HCT116 (cell line): ENCODE data around the gene PHOSPHO2. TPM values are rescaled to one million over a fixed set of nuclear protein-coding genes. Genes with fewer than 3 reads are reported as not detected.

Source experiments
- ATAC-seq: fragments of 200-7000 bp; cut with Tn5 transposase; 2 replicates; pipeline ENCODE4 v1.9.1; 2020; ENCODE audit warnings: mild to moderate bottlenecking, moderate library complexity
- BruUV-seq: library from RNA; stranded (reverse); fragments of 400-500 nt; replicated peaks from 2 replicates; lab custom pipeline; 2021; lab: Mats Ljungman, UMichigan
- CTCF ChIA-PET: fragments of 300-600 bp; sonication (Branson Sonifier 250); formaldehyde crosslinking; loops from one replicate; lab custom pipeline; 2021; ENCODE audit warnings: antibody characterized with exemption; lab: Charles Lee
- POLR2A ChIA-PET: fragments of 300-600, 350-600 bp; sonication (Branson Sonifier 250); formaldehyde crosslinking; loops from one replicate; lab custom pipeline; 2021; ENCODE audit warnings: antibody characterized with exemption; lab: Charles Lee
- RAD21 ChIA-PET, 2 experiments: fragments of 300-600 bp; sonication (Branson Sonifier 250); formaldehyde crosslinking; loops; one replicate each; lab custom pipeline; 2023; ENCODE audit warnings: low total read pairs in 2 of 2; ENCODE audit not compliant: uncharacterized antibody in 2 of 2, unreplicated experiment in 2 of 2, low non-redundant PET in 1 of 2; lab: Charles Lee
- DNase-seq: peaks from one replicate; pipeline ENCODE4 v3.0.0-alpha.2; 2010; ENCODE audit warnings: low read depth, low spot score
- H2AFZ ChIP-seq: fragments of 200-600 bp; shearing (Covaris generic), sonication (generic); 2 replicates; pipeline ENCODE4 v1.6.1; 2017; ENCODE audit warnings: low read depth, mixed run types, mixed read lengths, antibody characterized with exemption, low read length; ENCODE audit not compliant: poor library complexity, severe bottlenecking
- H3K27ac ChIP-seq: 2 replicates; pipeline ENCODE4 v1.5.1; 2012; ENCODE audit warnings: low read depth, low read length
- H3K27me3 ChIP-seq: fragments of 200-600 bp; sonication (generic); 2 replicates; pipeline ENCODE4 v1.6.1; 2016; ENCODE audit warnings: mixed run types, low read length, mixed read lengths; ENCODE audit not compliant: insufficient read depth
- H3K36me3 ChIP-seq, 2 experiments: fragments of 200-500 bp in 1 of 2; fragments of 200-600 bp in 1 of 2; sonication (Bioruptor generic) in 1 of 2; sonication (generic) in 1 of 2; 2 replicates each; pipeline versions ENCODE4 v1.5.1 to v1.6.1; 2014 to 2016; ENCODE audit warnings: low read length in 2 of 2, inconsistent platforms in 1 of 2, mixed read lengths in 1 of 2, mixed run types in 1 of 2; ENCODE audit not compliant: insufficient read depth in 2 of 2, control insufficient read depth in 1 of 2
- H3K4me1 ChIP-seq, 2 experiments: fragments of 200-600 bp in 1 of 2; sonication (generic) in 1 of 2; 2 replicates each; pipeline versions ENCODE4 v1.5.1 to v1.6.1; 2012 to 2017; ENCODE audit warnings: low read length in 2 of 2, inconsistent platforms in 1 of 2, mild to moderate bottlenecking in 1 of 2, mixed read lengths in 1 of 2, mixed run types in 1 of 2, moderate library complexity in 1 of 2; ENCODE audit not compliant: insufficient read depth in 2 of 2, control insufficient read depth in 1 of 2
- H3K4me2 ChIP-seq: fragments of 200-600 bp; sonication (generic); 2 replicates; pipeline ENCODE4 v1.6.1; 2017; ENCODE audit warnings: mixed run types, low read length, mixed read lengths
- H3K4me3 ChIP-seq, 2 experiments: fragments of 200-600 bp in 1 of 2; sonication (generic) in 1 of 2; replicated peaks in 1 of 2; 2 replicates each; pipeline ENCODE4 v1.5.1; 2011 to 2016; ENCODE audit warnings: low read length in 2 of 2, control low read depth in 1 of 2, low read depth in 1 of 2, mild to moderate bottlenecking in 1 of 2, mixed read lengths in 1 of 2, mixed run types in 1 of 2
- H3K79me2 ChIP-seq: fragments of 200-600 bp; sonication (generic); 2 replicates; pipeline ENCODE4 v1.6.1; 2017; ENCODE audit warnings: mild to moderate bottlenecking, mixed run types, low read length, moderate library complexity, mixed read lengths; ENCODE audit not compliant: insufficient read depth
- H3K9ac ChIP-seq: fragments of 200-600 bp; sonication (generic); 2 replicates; pipeline ENCODE4 v1.6.1; 2016; ENCODE audit warnings: low read length, mixed read lengths
- H3K9me2 ChIP-seq: fragments of 200-600 bp; sonication (generic), shearing (Covaris generic); 2 replicates; pipeline ENCODE4 v1.6.1; 2017; ENCODE audit warnings: mixed run types, mild to moderate bottlenecking, moderate library complexity; ENCODE audit not compliant: insufficient read depth
- H3K9me3 ChIP-seq, 2 experiments: fragments of 200-500 bp in 1 of 2; fragments of 200-600 bp in 1 of 2; sonication (Bioruptor generic) in 1 of 2; sonication (generic) in 1 of 2; 2 replicates each; pipeline ENCODE4 v1.6.1; 2014 to 2017; ENCODE audit warnings: low read length in 2 of 2, mixed read lengths in 2 of 2, inconsistent platforms in 1 of 2, low read depth in 1 of 2, mild to moderate bottlenecking in 1 of 2, mixed run types in 1 of 2, moderate library complexity in 1 of 2; ENCODE audit not compliant: control insufficient read depth in 1 of 2, insufficient read depth in 1 of 2
- H4K20me1 ChIP-seq: fragments of 200-600 bp; sonication (generic), shearing (Covaris generic); 2 replicates; pipeline ENCODE4 v1.6.1; 2017; ENCODE audit warnings: mixed run types, mild to moderate bottlenecking, moderate library complexity; ENCODE audit not compliant: insufficient read depth
- CBX3 ChIP-seq: IDR thresholded peaks from 2 replicates; pipeline ENCODE4 v1.6.1; 2012; ENCODE audit warnings: low read depth
- CEBPB ChIP-seq: IDR thresholded peaks from 2 replicates; pipeline ENCODE4 v1.6.1; 2012; ENCODE audit warnings: low read depth
- EGR1 ChIP-seq: IDR thresholded peaks from 2 replicates; pipeline ENCODE4 v1.6.1; 2012; ENCODE audit warnings: low read depth
- ELF1 ChIP-seq: IDR thresholded peaks from 2 replicates; pipeline ENCODE4 v1.6.1; 2012; ENCODE audit warnings: low read depth, borderline replicate concordance
- EZH2 ChIP-seq: fragments of 200-600 bp; sonication (generic); IDR thresholded peaks from 2 replicates; pipeline ENCODE4 v1.6.1; 2017; ENCODE audit warnings: antibody characterized with exemption, mixed run types
- EZH2phosphoT487 ChIP-seq: fragments of 200-600 bp; IDR thresholded peaks from 2 replicates; pipeline ENCODE4 v1.6.1; 2018; ENCODE audit warnings: antibody characterized with exemption, borderline replicate concordance
- FOSL1 ChIP-seq: IDR thresholded peaks from 2 replicates; pipeline ENCODE4 v1.6.1; 2012; ENCODE audit warnings: low read depth
- JUND ChIP-seq: IDR thresholded peaks from 2 replicates; pipeline ENCODE4 v1.6.1; 2012
- POLR2A ChIP-seq: IDR thresholded peaks from 2 replicates; pipeline ENCODE4 v1.7.0; 2011; ENCODE audit warnings: borderline replicate concordance; ENCODE audit not compliant: insufficient read depth, insufficient read length; ENCODE audit errors: extremely low read depth
- RAD21 ChIP-seq: IDR thresholded peaks from 2 replicates; pipeline ENCODE4 v1.6.1; 2012; ENCODE audit warnings: low read depth, mild to moderate bottlenecking
- SIN3A ChIP-seq: IDR thresholded peaks from 2 replicates; pipeline ENCODE4 v1.6.1; 2012; ENCODE audit warnings: low read depth
- SP1 ChIP-seq: IDR thresholded peaks from 2 replicates; pipeline ENCODE4 v1.6.1; 2012; ENCODE audit warnings: low read depth
- SRF ChIP-seq: IDR thresholded peaks from 2 replicates; pipeline ENCODE4 v1.6.1; 2012; ENCODE audit warnings: low read depth
- TCF7L2 ChIP-seq: IDR thresholded peaks from 2 replicates; pipeline ENCODE4 v1.7.0; 2011; ENCODE audit warnings: borderline replicate concordance, inconsistent platforms; ENCODE audit not compliant: insufficient read depth, insufficient read length; ENCODE audit errors: extremely low read depth
- YY1 ChIP-seq: IDR thresholded peaks from 2 replicates; pipeline ENCODE4 v1.6.1; 2011; ENCODE audit warnings: low read length, low read depth, moderate library complexity, mild to moderate bottlenecking; ENCODE audit not compliant: insufficient replicate concordance; ENCODE audit errors: extremely low read depth
- ZFX ChIP-seq: fragments of 450-650 bp; IDR thresholded peaks from 2 replicates; pipeline ENCODE4 v1.6.1; 2017
- ZNF274 ChIP-seq: fragments of 200-500 bp; sonication (Bioruptor generic); IDR thresholded peaks from 2 replicates; pipeline ENCODE4 v1.6.1; 2014; ENCODE audit warnings: mild to moderate bottlenecking, low read depth, low read length, inconsistent platforms
- intact Hi-C: fragments of 100-400 bp; cut with micrococcal nuclease; formaldehyde crosslinking; loops from 2 replicates; pipeline ENCODE4 v1.10.0; 2022
- total RNA-seq: library from RNA; stranded (reverse); gene quantifications from one replicate; pipeline ENCODE4 v1.2.1, GENCODE V29; 2021; ENCODE audit not compliant: unreplicated experiment
- TF ChIP-seq, protein P1 (sequence below): IDR thresholded peaks from 2 replicates; pipeline ENCODE4 v1.6.1; 2012

The PHOSPHO2 gene
- total RNA-seq, 1 experiment from 2014 or later, result 2.8 TPM

DNA sequence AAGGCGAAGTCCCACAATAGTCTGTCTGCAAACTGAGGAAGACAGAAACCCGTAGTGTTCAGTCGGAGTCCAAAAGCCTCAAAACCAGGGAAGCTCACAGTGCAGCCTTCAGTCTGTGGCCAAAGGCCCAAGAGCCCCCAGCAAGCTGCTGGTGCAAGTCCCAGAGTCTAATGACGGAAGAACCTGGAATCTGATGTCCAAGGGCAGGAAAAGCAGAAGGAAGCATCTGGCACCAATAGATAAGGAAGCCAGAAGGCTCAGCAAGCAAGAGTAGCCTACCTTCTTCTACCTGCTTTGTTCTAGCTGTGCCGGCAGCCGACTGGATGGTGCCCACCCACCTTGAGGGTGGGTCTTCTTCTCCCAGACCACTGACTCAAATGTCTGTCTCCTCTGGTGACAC is 21.9 kb upstream of the PHOSPHO2 start:
- no peak overlapping the region for H2AFZ ChIP-seq
- intact Hi-C loops, result no loop called here
- H3K4me2 ChIP-seq, result no peak overlapping the region
- BruUV-seq, result no TSS peak
- no peaks in the 10 kb centered on the region for H3K79me2 ChIP-seq
- ATAC-seq (no peak), DNase-seq (no peak)
- no peak overlapping the region for H3K4me3 ChIP-seq
- no peaks in the 10 kb centered on the region for H3K9me2 ChIP-seq
- H3K4me1 ChIP-seq, result no peaks in the 10 kb centered on the region
- POLR2A ChIA-PET, result no interaction called here
- no peaks in the 10 kb centered on the region for H4K20me1 ChIP-seq
- no peaks in the 10 kb centered on the region for H3K27me3 ChIP-seq
- H3K9me3 ChIP-seq, result no peaks in the 10 kb centered on the region
- H3K9ac ChIP-seq, result no peak overlapping the region
- TF ChIP-seq CEBPB (no peak), ZFX (no peak), EZH2 (no peak), JUND (no peak), EGR1 (no peak), TCF7L2 (no peak), POLR2A (no peak), SRF (no peak), CBX3 (no peak), ZNF274 (no peak), EZH2phosphoT487 (no peak), SP1 (no peak), YY1 (no peak), RAD21 (no peak), SIN3A (no peak), FOSL1 (no peak), ELF1 (no peak)
- TF ChIP-seq, protein P1, sequence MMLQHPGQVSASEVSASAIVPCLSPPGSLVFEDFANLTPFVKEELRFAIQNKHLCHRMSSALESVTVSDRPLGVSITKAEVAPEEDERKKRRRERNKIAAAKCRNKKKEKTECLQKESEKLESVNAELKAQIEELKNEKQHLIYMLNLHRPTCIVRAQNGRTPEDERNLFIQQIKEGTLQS, result no peak
- TF ChIP-seq, all 23 proteins: peak for 0
- ChIA-PET RAD21 (no interaction called here), CTCF (no interaction called here)
- no peak overlapping the region for H3K27ac ChIP-seq
- H3K36me3 ChIP-seq, result no peaks in the 10 kb centered on the region
